A549 (cell line): ENCODE measurements around the gene SUPT3H. TPM values are rescaled to one million over a fixed set of nuclear protein-coding genes. Genes with fewer than 3 reads are reported as not detected.

Experiments
- ATAC-seq, 2 experiments: fragments of 200-7000 bp in 1 of 2; fragments of >200 bp in 1 of 2; cut with Nextera tagmentation in 1 of 2; cut with Tn5 transposase in 1 of 2; 3 replicates each; pipeline versions ENCODE4 v1.8.0 to v1.9.1; 2018 to 2020; ENCODE audit warnings: mild to moderate bottlenecking in 1 of 2, moderate library complexity in 1 of 2
- CTCF ChIA-PET: fragments of 300-600 bp; sonication (Branson Sonifier 250); formaldehyde crosslinking; extraction: SDS; loops from one replicate; lab custom pipeline; 2021; ENCODE audit warnings: antibody characterized with exemption, inconsistent platforms; lab: Yijun Ruan, JAX
- POLR2A ChIA-PET: fragments of 350-600 bp; formaldehyde crosslinking; extraction: SDS; loops from one replicate; lab custom pipeline; 2021; ENCODE audit warnings: antibody characterized with exemption, inconsistent platforms; lab: Yijun Ruan, JAX
- DNase-seq, 2 experiments: peaks; one replicate each; pipeline versions ENCODE4 v3.0.0 to v3.0.0-alpha.2; 2011 to 2016; ENCODE audit warnings: low read depth in 1 of 2, low spot score in 1 of 2
- FAIRE-seq: peaks from 2 replicates; lab custom pipeline; 2011; peaks lifted over from hg19 to GRCh38; lab: Jason Lieb, UNC
- H3K27ac ChIP-seq, 2 experiments: fragments of >200 bp; sonication (Bioruptor Twin); formaldehyde crosslinking; 3 replicates each; pipeline ENCODE4 v1.5.1; 2016 to 2017
- H3K4me1 ChIP-seq: fragments of >200 bp; sonication (Bioruptor Twin); formaldehyde crosslinking; 3 replicates; pipeline ENCODE4 v1.6.1; 2016
- H3K4me2 ChIP-seq: fragments of >200 bp; sonication (Bioruptor Twin); formaldehyde crosslinking; 3 replicates; pipeline ENCODE4 v1.6.1; 2016
- H3K4me3 ChIP-seq: fragments of >200 bp; sonication (Bioruptor Twin); formaldehyde crosslinking; 3 replicates; pipeline ENCODE4 v1.5.1; 2016
- H3K9me3 ChIP-seq: fragments of >200 bp; sonication (Bioruptor Twin); formaldehyde crosslinking; 3 replicates; pipeline ENCODE4 v1.6.1; 2016
- BHLHE40 ChIP-seq: IDR thresholded peaks from 2 replicates; pipeline ENCODE4 v1.6.1; 2012; ENCODE audit warnings: low read depth, low read length, inconsistent platforms
- CBX2 ChIP-seq: fragments of 200-600 bp; sonication (generic); IDR thresholded peaks from 2 replicates; pipeline ENCODE4 v1.6.1; 2016; ENCODE audit warnings: low read depth, mild to moderate bottlenecking, borderline replicate concordance
- CHD4 ChIP-seq: fragments of 200-600 bp; sonication (generic); IDR thresholded peaks from 2 replicates; pipeline ENCODE4 v1.6.1; 2016; ENCODE audit warnings: antibody characterized with exemption, mild to moderate bottlenecking, borderline replicate concordance
- EHMT2 ChIP-seq: fragments of 200-600 bp; sonication (generic); IDR thresholded peaks from 2 replicates; pipeline ENCODE4 v1.6.1; 2016; ENCODE audit warnings: antibody characterized with exemption, low read depth, mild to moderate bottlenecking, moderate library complexity
- EP300 ChIP-seq, 2 experiments: fragments of >200 bp; sonication (Bioruptor Twin); formaldehyde crosslinking; IDR thresholded peaks; 2 replicates in 1 of 2; 3 replicates in 1 of 2; pipeline ENCODE4 v1.6.1; 2016 to 2017
- FOSB ChIP-seq: fragments of 250-450 bp; sonication (Bioruptor Pico); IDR thresholded peaks from 2 replicates; pipeline ENCODE4 v1.5.0; 2020; ENCODE audit warnings: mild to moderate bottlenecking, moderate library complexity
- FOSL2 ChIP-seq, 2 experiments: fragments of 450-650 bp in 1 of 2; fragments of >200 bp in 1 of 2; sonication (Bioruptor Twin) in 1 of 2; formaldehyde crosslinking; IDR thresholded peaks; 2 replicates each; pipeline versions ENCODE4 v1.5.0 to v1.6.1; 2016 to 2020; ENCODE audit warnings: mild to moderate bottlenecking in 1 of 2, moderate library complexity in 1 of 2
- HEYL ChIP-seq: fragments of 250-450 bp; sonication (Bioruptor Pico); IDR thresholded peaks from 2 replicates; pipeline ENCODE4 v1.8.0; 2021; ENCODE audit warnings: mild to moderate bottlenecking, moderate library complexity
- HOXA7 ChIP-seq: fragments of 250-450 bp; sonication (Bioruptor Pico); IDR thresholded peaks from 2 replicates; pipeline ENCODE4 v1.5.0; 2020; ENCODE audit warnings: mild to moderate bottlenecking, moderate library complexity
- HOXB13 ChIP-seq: fragments of 250-450 bp; sonication (Bioruptor Pico); IDR thresholded peaks from 2 replicates; pipeline ENCODE4 v1.5.0; 2020; ENCODE audit warnings: low read depth, mild to moderate bottlenecking, moderate library complexity
- JUNB ChIP-seq: fragments of >200 bp; sonication (Bioruptor Twin); formaldehyde crosslinking; IDR thresholded peaks from 2 replicates; pipeline ENCODE4 v1.6.1; 2016
- KDM1A ChIP-seq: fragments of 200-600 bp; sonication (generic); IDR thresholded peaks from 2 replicates; pipeline ENCODE4 v1.6.1; 2016; ENCODE audit warnings: low read depth, mild to moderate bottlenecking
- KDM5A ChIP-seq: fragments of 200-600 bp; sonication (generic); IDR thresholded peaks from 2 replicates; pipeline ENCODE4 v1.6.1; 2016; ENCODE audit warnings: antibody characterized with exemption, mild to moderate bottlenecking
- NFE2L2 ChIP-seq: fragments of 150-350 bp; conservative IDR thresholded peaks from 2 replicates; pipeline ENCODE4 v1.6.1; 2014; ENCODE audit warnings: low read length
- PHF8 ChIP-seq: fragments of 200-600 bp; sonication (generic); IDR thresholded peaks from 2 replicates; pipeline ENCODE4 v1.6.1; 2016; ENCODE audit warnings: low read depth, mild to moderate bottlenecking, antibody characterized with exemption, moderate library complexity, borderline replicate concordance
- POLR2AphosphoS2 ChIP-seq: conservative IDR thresholded peaks from 2 replicates; pipeline ENCODE4 v1.6.1; 2012; ENCODE audit warnings: low read length, improper control_type of control experiment, inconsistent platforms
- RARB ChIP-seq: fragments of 250-450 bp; sonication (Bioruptor Pico); IDR thresholded peaks from 2 replicates; pipeline ENCODE4 v1.8.0; 2021; ENCODE audit warnings: mild to moderate bottlenecking, moderate library complexity
- RFX5 ChIP-seq: fragments of 450-650 bp; IDR thresholded peaks from 2 replicates; pipeline ENCODE4 v1.7.1; 2014; ENCODE audit warnings: antibody characterized with exemption, mild to moderate bottlenecking, moderate library complexity
- TP53 ChIP-seq: fragments of 250-450 bp; sonication (Bioruptor Pico); IDR thresholded peaks from 2 replicates; pipeline ENCODE4 v1.5.0; 2021; ENCODE audit warnings: mild to moderate bottlenecking, moderate library complexity
- ZC3H11A ChIP-seq: fragments of 450-650 bp; IDR thresholded peaks from 2 replicates; pipeline ENCODE4 v1.6.1; 2014; ENCODE audit warnings: antibody characterized with exemption, mild to moderate bottlenecking
- ZFP36 ChIP-seq: fragments of 450-650 bp; IDR thresholded peaks from 2 replicates; pipeline ENCODE4 v1.6.1; 2014; ENCODE audit warnings: borderline replicate concordance; ENCODE audit not compliant: partially characterized antibody
- WGBS: methylation state at CpG from one replicate; pipeline ENCODE4 v1.1.6; 2017; ENCODE audit errors: missing lambda C conversion rate; 5-methylcytosine and 5-hydroxymethylcytosine counted together
- polyA plus RNA-seq, 4 experiments: library from polyadenylated mRNA; depleted of rRNA in 3 of 4; stranded (reverse); fragments of >200 nt; fragmentation: RNase III in 1 of 4; extraction: RNeasy Plus Mini Kit Qiagen cat#74134 plus additional on column Dnase treatment in 1 of 4; gene quantifications; 2 replicates in 3 of 4; 3 replicates in 1 of 4; pipeline ENCODE4 v1.2.3, GENCODE V29; 2011 to 2017
- TF ChIP-seq, protein P1 (sequence below): fragments of >200 bp; sonication (Bioruptor Twin); formaldehyde crosslinking; IDR thresholded peaks from 3 replicates; pipeline ENCODE4 v1.6.1; 2016
- TF ChIP-seq, protein P2 (sequence below): fragments of >200 bp; sonication (Bioruptor Twin); formaldehyde crosslinking; IDR thresholded peaks from 2 replicates; pipeline ENCODE4 v1.6.1; 2016
- TF ChIP-seq, protein P3 (sequence below): fragments of 150-350 bp; IDR thresholded peaks from 2 replicates; pipeline ENCODE4 v1.6.1; 2014; ENCODE audit warnings: low read depth, mild to moderate bottlenecking, low read length
- TF ChIP-seq, protein P4 (sequence below): fragments of 250-450 bp; sonication (Bioruptor Pico); IDR thresholded peaks from 2 replicates; pipeline ENCODE4 v1.5.0; 2020; ENCODE audit warnings: low read depth, mild to moderate bottlenecking, moderate library complexity
- TF ChIP-seq, protein P5 (sequence below): IDR thresholded peaks from 2 replicates; pipeline ENCODE4 v1.6.1; 2012
- TF ChIP-seq, protein P6 (sequence below): IDR thresholded peaks from 2 replicates; pipeline ENCODE4 v1.6.1; 2012; ENCODE audit warnings: low read depth, borderline replicate concordance

The SUPT3H gene
- polyA plus RNA-seq, 2 of the 4 experiments (the other 2 are of a cell fraction) = 4.3 to 6.2 TPM

DNA sequence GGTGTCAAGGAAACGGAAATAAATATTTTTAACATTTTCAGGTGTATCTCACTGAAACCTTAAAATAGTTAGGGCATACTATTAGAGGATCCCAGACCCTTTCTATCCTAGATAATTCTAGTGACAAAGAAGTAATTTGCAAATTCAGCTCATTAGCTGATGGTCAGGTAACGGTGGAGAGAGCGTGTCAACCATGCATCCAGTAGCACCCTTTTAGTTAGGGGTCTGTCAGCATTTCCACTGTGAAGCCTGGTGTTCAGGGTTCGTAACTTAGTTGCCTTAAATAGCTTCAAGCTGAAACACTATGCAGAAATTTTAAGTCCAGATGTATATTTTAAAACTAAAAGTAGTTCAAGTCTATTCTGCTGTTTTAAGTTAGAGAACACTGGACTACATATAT, 48.5 kb upstream of the SUPT3H start:
- H3K4me3 ChIP-seq = no peak overlapping the region
- no peak for DNase-seq
- no peak overlapping the region for H3K4me2 ChIP-seq
- H3K4me1 ChIP-seq = peaks cover 2% of the 10 kb centered on the region; the same call in 2 of the 3 replicates
- H3K9me3 ChIP-seq = no peaks in the 10 kb centered on the region
- ATAC-seq = no peak
- no peak overlapping the region for H3K27ac ChIP-seq
- WGBS = 86% methylated on average over 4 of the region's 4 CpGs
- CTCF ChIA-PET = interaction anchor here (1.5 to 1.7 kb wide), 2 partner anchors 288 to 950 kb away, joined by 5 to 7 read pairs; no protein-coding TSS in a partner anchor
- no peak for FAIRE-seq
- TF ChIP-seq KDM5A (no peak), ZC3H11A (no peak), NFE2L2 (no peak), FOSL2 (IDR thresholded peaks at IDR 0.05) (no peak), FOSL2 (CRISPR knock-in tag; IDR thresholded peaks at IDR 0.05) (no peak), RFX5 (no peak), ZFP36 (no peak), CBX2 (no peak), CHD4 (no peak), POLR2AphosphoS2 (no peak), TP53 (CRISPR knock-in tag) (no peak)
- POLR2A ChIA-PET = no interaction called here

DNA sequence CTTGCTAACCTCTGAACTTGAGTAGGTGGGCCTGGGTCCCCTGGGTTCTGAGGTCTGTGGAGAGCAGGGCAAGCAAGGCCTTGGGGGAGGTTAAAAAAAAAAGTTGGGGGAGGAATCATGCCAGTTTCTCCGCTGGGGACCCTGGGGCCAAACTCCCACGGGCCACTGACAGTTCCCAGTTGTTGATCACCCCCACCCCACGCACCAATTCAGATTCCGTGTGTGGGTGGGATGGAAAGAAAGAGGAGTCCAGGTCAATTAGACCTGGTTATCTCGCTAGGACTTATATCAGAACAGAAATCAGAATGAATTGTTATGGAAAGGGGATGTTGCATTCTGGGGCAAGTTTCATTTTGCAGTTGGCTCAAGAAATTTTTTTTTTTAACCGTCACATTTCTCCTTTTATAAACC, 46.7 kb upstream of the SUPT3H start:
- no peak overlapping the region for H3K4me3 ChIP-seq
- POLR2A ChIA-PET = no interaction called here
- peaks cover 18% of the 10 kb centered on the region for H3K4me1 ChIP-seq
- no peaks in the 10 kb centered on the region for H3K9me3 ChIP-seq
- 70% methylated on average over 6 of the region's 6 CpGs for WGBS
- DNase-seq = no peak
- CTCF ChIA-PET = interaction anchor here (1.7 kb wide), 1 partner anchor 290 kb away, joined by 7 read pairs; no protein-coding TSS in a partner anchor
- no peak overlapping the region for H3K27ac ChIP-seq
- H3K4me2 ChIP-seq = no peak overlapping the region
- no peak for TF ChIP-seq HOXB13 (CRISPR knock-in tag)
- no peak for TF ChIP-seq RARB
- no peak for TF ChIP-seq NFE2L2
- TF ChIP-seq EP300 (IDR thresholded peaks at IDR 0.05) = no peak
- no peak for TF ChIP-seq HOXA7 (CRISPR knock-in tag)
- TF ChIP-seq, protein P1, sequence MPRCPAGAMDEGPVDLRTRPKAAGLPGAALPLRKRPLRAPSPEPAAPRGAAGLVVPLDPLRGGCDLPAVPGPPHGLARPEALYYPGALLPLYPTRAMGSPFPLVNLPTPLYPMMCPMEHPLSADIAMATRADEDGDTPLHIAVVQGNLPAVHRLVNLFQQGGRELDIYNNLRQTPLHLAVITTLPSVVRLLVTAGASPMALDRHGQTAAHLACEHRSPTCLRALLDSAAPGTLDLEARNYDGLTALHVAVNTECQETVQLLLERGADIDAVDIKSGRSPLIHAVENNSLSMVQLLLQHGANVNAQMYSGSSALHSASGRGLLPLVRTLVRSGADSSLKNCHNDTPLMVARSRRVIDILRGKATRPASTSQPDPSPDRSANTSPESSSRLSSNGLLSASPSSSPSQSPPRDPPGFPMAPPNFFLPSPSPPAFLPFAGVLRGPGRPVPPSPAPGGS = no peak
- TF ChIP-seq, protein P2, sequence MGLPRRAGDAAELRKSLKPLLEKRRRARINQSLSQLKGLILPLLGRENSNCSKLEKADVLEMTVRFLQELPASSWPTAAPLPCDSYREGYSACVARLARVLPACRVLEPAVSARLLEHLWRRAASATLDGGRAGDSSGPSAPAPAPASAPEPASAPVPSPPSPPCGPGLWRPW = no peak
- TF ChIP-seq, protein P3, sequence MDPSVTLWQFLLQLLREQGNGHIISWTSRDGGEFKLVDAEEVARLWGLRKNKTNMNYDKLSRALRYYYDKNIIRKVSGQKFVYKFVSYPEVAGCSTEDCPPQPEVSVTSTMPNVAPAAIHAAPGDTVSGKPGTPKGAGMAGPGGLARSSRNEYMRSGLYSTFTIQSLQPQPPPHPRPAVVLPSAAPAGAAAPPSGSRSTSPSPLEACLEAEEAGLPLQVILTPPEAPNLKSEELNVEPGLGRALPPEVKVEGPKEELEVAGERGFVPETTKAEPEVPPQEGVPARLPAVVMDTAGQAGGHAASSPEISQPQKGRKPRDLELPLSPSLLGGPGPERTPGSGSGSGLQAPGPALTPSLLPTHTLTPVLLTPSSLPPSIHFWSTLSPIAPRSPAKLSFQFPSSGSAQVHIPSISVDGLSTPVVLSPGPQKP = no peak
- no peak for TF ChIP-seq BHLHE40
- no peak for TF ChIP-seq EHMT2
- TF ChIP-seq POLR2AphosphoS2 = no peak
- TF ChIP-seq TP53 (CRISPR knock-in tag) = no peak
- no peak for TF ChIP-seq JUNB
- TF ChIP-seq, protein P4, sequence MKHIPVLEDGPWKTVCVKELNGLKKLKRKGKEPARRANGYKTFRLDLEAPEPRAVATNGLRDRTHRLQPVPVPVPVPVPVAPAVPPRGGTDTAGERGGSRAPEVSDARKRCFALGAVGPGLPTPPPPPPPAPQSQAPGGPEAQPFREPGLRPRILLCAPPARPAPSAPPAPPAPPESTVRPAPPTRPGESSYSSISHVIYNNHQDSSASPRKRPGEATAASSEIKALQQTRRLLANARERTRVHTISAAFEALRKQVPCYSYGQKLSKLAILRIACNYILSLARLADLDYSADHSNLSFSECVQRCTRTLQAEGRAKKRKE (CRISPR knock-in tag) = no peak
- TF ChIP-seq, protein P5, sequence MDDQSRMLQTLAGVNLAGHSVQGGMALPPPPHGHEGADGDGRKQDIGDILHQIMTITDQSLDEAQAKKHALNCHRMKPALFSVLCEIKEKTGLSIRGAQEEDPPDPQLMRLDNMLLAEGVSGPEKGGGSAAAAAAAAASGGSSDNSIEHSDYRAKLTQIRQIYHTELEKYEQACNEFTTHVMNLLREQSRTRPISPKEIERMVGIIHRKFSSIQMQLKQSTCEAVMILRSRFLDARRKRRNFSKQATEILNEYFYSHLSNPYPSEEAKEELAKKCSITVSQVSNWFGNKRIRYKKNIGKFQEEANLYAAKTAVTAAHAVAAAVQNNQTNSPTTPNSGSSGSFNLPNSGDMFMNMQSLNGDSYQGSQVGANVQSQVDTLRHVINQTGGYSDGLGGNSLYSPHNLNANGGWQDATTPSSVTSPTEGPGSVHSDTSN = no peak
- TF ChIP-seq KDM1A = no peak
- no peak for TF ChIP-seq HEYL (CRISPR knock-in tag)
- TF ChIP-seq, protein P6, sequence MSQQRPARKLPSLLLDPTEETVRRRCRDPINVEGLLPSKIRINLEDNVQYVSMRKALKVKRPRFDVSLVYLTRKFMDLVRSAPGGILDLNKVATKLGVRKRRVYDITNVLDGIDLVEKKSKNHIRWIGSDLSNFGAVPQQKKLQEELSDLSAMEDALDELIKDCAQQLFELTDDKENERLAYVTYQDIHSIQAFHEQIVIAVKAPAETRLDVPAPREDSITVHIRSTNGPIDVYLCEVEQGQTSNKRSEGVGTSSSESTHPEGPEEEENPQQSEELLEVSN = no peak
- TF ChIP-seq PHF8 = no peak
- no peak for TF ChIP-seq FOSB
- no peak for ATAC-seq
- FAIRE-seq = no peak
